Stimulated activated naive CD4-positive, alpha-beta T cell (primary cell): ENCODE results near the gene FANCC.

Source experiments
- DNase-seq, 6 experiments: peaks; one replicate each; lab custom pipeline; 2025; lab: John Stamatoyannopoulos, UW

FANCC gene

DNA sequence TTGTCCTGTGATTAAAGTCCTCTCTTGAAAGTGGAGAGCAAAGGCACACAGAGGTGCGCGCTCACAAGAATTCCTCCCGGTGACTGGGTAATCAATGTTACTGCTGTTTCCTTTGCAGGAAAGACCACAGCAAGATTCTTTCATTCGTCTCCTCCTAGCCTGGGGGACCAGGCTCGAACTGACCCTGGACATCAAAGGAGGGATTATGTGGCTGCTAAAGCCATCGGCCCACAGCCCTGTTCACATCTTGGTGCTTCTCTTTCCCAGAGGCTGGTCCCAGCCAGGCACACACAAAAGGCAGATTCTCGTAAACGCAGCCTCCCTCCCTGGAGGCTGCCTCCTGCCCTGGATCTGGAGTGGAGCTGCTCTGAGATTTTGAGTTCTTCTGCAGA, 230.9 kb downstream of the FANCC start:
- DNase-seq: no peak

GRCh38 chr9:95085861-95086563, 231.5 kb downstream of the FANCC start:
- no peak for DNase-seq

GRCh38 chr9:95085036-95085770, 232.3 kb downstream of the FANCC start:
- no peak for DNase-seq

GRCh38 chr9:95084254-95084934, 233.1 kb downstream of the FANCC start:
- DNase-seq: no peak

- no peak for DNase-seq
Measured at GRCh38 chr9:95083086-95083768, 234.3 kb downstream of the FANCC start.

GRCh38 chr9:95082401-95083084, 235.0 kb downstream of the FANCC start:
- DNase-seq: no peak

- no peak for DNase-seq
Measured at GRCh38 chr9:95081998-95082397, 235.5 kb downstream of the FANCC start.

GRCh38 chr9:95080961-95081647, 236.4 kb downstream of the FANCC start:
- DNase-seq: no peak

DNA sequence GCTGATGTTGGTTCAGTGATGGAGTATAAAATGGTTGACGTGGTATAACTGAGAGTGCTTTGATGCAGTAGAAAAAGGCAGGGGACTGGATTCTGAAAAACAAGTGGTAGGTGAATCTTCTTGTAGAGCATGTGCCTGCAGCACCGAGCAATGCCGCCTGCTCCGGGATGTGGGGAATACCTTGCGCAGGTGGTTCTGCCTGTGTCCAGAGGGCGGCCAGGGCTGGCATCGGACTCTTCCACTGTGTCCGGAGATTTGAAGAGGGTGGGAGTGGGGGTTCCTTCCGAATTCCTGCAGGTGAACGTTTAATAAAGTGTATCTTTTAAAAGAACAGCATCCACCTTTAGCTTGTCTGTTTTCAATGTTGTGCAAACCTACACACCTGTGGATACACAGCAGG, 238.0 kb downstream of the FANCC start:
- DNase-seq: no peak

- DNase-seq: no peak
Measured at GRCh38 chr9:95078939-95079338, 238.6 kb downstream of the FANCC start.

GRCh38 chr9:95078511-95078910, 239.0 kb downstream of the FANCC start:
- DNase-seq: no peak

- DNase-seq: no peak
Measured at GRCh38 chr9:95077766-95078370, 239.6 kb downstream of the FANCC start.

DNA sequence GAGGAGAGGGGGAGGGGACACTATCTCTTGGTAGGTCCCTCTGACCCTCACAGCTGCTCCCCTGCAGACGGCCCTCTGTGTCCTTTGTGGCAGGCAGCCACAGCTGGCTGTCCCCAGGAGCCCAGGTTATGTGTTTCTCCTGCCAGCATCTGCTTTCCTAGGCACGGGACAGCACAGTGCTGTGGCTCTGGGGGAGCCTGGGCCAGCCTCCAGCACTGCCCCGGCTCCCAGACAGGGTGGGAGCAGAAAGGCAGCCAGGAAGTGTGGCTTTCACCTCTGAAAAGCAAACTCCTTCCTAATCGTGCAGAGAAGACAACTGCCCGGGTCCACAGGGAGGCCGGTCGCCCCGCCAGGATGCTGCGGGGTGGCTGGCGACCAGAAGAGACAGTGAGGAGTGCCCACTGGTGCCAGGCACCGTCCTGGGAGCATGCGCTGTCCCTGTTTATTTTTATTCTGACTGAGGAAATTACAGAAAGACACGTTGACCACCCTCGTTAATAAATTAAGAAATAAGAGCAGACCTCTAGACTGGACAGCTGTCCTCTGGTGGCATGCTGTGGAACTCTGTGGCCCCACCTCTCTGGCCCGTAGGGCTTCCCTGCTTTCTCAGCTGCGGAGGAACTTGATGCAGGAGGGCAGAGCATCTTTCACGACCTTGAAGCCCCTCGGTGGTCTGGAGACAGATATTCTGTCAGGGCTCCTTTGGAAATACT, 240.3 kb downstream of the FANCC start:
- no peak for DNase-seq

GRCh38 chr9:95076696-95077052, 240.8 kb downstream of the FANCC start:
- DNase-seq: no peak

GRCh38 chr9:95075700-95076099, 241.8 kb downstream of the FANCC start:
- DNase-seq: no peak

GRCh38 chr9:95074632-95075031, 242.9 kb downstream of the FANCC start:
- no peak for DNase-seq

DNA sequence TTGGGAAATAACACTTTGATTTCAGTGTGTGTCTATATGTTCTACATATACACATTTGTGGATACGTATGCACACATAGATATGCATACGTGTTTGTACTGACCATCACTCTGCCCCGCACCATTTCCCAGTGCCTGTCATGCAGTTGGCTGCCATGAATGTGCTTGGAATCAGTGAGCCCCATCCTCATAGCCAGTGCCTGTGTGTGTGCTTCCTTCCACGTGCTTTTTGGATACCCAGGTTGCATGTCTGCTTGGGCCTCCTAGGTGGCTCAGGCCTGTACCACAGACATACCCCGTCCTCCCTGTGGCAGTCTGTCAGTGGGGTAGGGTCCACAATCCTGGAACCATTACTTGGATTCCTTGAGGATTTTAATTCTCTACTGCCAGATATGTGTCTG, 243.6 kb downstream of the FANCC start:
- no peak for DNase-seq

DNA sequence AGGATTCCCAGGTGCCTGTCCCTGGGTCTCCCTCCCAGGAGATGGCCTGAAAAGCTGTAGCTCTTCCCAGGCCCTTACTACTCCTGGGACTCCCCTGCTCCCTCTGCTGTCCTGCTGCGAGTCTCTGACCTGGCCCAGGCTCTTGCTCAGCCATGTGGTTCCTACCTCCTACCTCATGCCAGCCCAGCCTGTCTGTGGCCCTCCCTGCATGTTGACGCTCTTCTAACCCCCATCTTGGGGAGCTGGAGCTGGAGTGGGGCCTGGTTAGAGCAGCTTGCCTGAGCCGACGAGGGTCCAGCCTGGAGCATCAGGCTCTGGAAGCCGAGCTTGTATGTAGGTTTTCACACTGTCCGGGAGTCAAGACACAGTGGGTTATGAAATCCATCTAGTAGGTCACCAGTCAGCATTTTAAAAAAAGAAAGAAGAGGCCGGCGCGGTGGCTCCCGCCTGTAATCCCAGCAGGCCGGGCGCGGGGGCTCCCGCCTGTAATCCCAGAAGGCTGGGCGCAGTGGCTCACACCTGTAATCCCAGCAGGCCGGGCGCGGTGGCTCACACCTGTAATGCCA, 244.4 kb downstream of the FANCC start:
- no peak for DNase-seq

DNA sequence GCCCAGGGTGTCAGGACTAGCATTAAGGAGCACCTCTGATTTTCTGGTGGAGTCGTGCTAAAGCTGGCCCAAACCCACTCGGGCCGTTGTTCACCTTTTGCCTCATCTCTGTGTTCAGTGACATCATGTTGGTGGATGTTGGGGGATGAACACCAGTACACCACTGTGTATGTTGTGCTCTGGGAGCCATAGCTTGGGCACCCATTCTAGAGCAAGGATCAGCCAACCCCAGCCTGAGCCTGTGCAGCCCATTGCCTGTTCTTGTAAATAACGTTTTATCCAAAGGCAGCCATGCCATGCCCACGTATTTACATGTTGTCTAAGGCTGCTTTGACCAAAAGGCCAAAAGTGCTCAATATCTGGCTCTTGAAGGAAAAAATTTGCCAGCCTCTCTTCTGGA, 245.6 kb downstream of the FANCC start:
- DNase-seq: no peak

- no peak for DNase-seq
Measured at GRCh38 chr9:95071450-95071849, 246.1 kb downstream of the FANCC start.
